Vagina (tissue), 2 donors: ENCODE data around the gene PDE10A.

Experiments used
- CTCF ChIP-seq, 3 experiments: fragments of 450-650 bp in 2 of 3; fragments of 200-600 bp in 1 of 3; sonication (generic) in 1 of 3; IDR thresholded peaks; one replicate each; pipeline ENCODE4 v1.5.1; 2017 to 2019; ENCODE audit warnings: antibody characterized with exemption in 3 of 3, mild to moderate bottlenecking in 2 of 3, moderate library complexity in 2 of 3
- POLR2AphosphoS5 ChIP-seq, 2 donors: sonication (generic); formaldehyde crosslinking; IDR thresholded peaks; one replicate each; pipeline ENCODE4 v1.9.0; 2017; ENCODE audit warnings: antibody characterized with exemption in 2 of 2, mild to moderate bottlenecking in 2 of 2, low read depth in 1 of 2; ENCODE audit not compliant: insufficient read depth in 1 of 2

DNA sequence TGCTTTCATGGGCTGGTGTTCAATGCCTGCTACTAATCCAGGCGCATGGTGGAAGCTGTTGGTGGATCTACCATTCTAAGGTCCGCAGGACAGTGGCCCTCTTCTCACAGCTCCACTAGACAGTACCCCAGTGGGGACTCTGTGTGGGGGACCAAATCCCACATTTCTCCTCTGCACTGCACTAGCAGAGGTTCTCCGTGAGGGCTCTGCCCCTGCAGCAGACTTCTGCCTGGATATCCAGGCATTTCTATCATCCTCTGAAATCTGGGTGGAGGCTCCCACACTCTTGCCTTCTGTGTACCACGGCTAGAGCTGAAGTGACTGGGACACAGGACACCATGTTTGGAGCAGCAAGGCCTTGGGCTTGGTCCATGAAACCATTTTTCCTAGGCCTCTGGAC lies 219.6 kb downstream of the PDE10A start:
- TF ChIP-seq CTCF (IDR thresholded peaks at IDR 0.05): no peak
- no peak for TF ChIP-seq POLR2AphosphoS5 (IDR thresholded peaks at IDR 0.05; ENCODE audit: insufficient read depth in 1 of 2, low read depth in 1 of 2)
